ENCODE data around the gene GJA5.

The GJA5 gene

DNA sequence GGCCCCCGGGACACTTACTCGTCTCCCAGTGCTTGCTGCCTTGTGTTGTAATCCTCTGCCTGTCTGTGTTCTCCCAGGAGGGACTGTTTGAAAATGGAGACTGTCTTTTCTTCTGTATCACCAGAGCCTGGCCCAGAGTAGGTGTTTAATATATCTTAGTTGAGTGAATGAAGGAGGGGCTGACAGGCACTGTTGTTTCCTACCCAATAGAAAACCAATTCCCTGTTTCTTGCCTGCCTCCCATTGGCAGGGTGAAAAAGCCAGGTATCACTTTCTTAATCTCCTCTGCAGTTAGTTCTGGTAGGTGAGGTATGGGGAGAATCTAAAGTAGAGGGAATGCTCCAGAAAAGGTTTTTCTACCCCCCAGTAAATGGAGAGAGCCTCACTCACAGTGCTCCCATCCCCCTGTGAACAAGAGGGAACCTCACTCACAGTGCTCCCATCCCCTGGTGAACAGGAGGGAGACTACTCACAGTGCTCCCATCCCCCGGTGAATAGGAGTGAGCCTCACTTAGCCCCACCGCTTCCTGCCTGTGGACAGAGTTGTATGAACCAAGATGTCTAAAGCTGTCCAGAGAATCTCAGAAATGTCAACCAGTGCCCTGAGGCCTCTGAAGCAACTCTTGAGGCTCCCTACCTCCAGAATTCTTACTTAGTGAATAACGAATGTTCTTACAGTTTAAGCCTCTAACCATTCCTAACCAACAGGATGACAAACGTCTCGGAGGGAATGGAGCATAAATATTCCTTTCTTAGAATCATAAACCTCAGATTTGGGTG lies at the start of gene GJA5:
Gene GJA5 (minus strand): TSS at position 122 of the 780 bp plus-strand sequence. CDS start 1,364 bp downstream, outside the sequence.
- H3K4me3 ChIP-seq (ENCODE audit: low read length), result no peak within 1 kb of the TSS
- peak; percentile 49 for DNase-seq (ENCODE audit: low read depth)
- TF ChIP-seq, protein P1, sequence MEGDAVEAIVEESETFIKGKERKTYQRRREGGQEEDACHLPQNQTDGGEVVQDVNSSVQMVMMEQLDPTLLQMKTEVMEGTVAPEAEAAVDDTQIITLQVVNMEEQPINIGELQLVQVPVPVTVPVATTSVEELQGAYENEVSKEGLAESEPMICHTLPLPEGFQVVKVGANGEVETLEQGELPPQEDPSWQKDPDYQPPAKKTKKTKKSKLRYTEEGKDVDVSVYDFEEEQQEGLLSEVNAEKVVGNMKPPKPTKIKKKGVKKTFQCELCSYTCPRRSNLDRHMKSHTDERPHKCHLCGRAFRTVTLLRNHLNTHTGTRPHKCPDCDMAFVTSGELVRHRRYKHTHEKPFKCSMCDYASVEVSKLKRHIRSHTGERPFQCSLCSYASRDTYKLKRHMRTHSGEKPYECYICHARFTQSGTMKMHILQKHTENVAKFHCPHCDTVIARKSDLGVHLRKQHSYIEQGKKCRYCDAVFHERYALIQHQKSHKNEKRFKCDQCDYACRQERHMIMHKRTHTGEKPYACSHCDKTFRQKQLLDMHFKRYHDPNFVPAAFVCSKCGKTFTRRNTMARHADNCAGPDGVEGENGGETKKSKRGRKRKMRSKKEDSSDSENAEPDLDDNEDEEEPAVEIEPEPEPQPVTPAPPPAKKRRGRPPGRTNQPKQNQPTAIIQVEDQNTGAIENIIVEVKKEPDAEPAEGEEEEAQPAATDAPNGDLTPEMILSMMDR (conservative IDR thresholded peaks at IDR 0.05; ENCODE audit: low read length), result no peak

DNA sequence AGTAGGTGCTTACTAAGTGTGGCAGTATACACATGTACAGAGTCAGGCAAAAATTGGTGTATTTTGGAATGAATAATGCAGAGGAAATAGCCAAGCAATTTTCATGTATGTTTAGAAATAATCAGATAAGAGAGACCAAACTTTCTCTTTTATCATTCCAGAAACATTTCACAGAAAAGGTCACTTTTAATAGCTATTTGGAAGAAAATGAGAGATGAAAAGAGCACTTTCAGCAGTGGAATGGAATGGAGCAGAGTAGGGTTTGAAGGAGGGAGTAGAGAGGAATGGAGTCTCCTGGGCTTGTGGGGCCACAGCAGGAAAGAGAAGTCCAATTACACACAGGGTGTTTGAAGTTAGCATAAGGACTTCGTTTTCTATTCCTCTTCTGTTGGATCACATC lies 48.8 kb upstream of the GJA5 start:
- TF ChIP-seq, protein P1 (conservative IDR thresholded peaks at IDR 0.05; ENCODE audit: low read length), result no peak
- H3K4me3 ChIP-seq (ENCODE audit: low read length), result no peak overlapping the region
- DNase-seq (ENCODE audit: low read depth), result no peak

DNA sequence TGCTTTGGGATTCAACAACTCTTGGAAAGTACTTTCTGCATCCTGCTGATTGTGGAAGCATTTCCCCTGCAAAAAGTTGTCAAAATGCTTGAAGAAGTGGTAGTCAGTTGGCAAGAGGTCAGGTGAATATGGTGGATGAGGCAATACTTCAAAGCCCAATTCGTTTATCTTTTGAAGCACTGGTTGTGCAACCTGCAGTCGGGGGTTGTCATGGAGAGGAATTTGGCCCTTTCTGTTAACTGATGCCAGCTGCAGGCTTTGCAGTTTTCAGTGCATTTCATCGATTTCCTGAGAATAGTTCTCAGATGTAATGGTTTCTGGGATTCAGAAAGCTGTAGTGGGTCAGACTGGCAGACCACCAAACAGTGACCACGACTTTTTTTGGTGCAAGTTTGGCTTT lies 47.6 kb upstream of the GJA5 start:
- no peak overlapping the region for H3K4me3 ChIP-seq (ENCODE audit: low read length)
- DNase-seq (ENCODE audit: low read depth), result peak; percentile 9
- TF ChIP-seq, protein P1 (conservative IDR thresholded peaks at IDR 0.05; ENCODE audit: low read length), result no peak

DNA sequence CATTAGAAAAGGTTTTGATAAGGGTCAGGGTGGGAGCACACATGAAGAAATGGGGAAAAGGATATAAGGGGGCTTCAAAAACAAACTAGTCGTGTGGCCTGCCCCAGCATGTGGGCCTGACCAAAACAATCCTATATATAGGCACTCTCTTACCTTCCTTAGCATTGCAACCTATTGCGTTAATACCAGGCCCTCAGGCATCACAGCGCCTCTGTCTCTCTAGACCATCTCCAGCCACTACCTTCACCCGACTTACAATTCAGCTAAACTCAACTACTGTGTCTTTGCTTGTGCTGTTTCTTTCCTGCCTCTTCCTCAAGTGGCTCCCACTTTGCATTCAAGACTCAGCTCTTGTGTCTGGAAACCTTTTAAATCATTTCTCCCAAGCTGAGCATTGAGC lies 47.0 kb upstream of the GJA5 start:
- TF ChIP-seq, protein P1 (conservative IDR thresholded peaks at IDR 0.05; ENCODE audit: low read length), result no peak
- H3K4me3 ChIP-seq (ENCODE audit: low read length), result no peak overlapping the region
- DNase-seq (ENCODE audit: low read depth), result no peak

DNA sequence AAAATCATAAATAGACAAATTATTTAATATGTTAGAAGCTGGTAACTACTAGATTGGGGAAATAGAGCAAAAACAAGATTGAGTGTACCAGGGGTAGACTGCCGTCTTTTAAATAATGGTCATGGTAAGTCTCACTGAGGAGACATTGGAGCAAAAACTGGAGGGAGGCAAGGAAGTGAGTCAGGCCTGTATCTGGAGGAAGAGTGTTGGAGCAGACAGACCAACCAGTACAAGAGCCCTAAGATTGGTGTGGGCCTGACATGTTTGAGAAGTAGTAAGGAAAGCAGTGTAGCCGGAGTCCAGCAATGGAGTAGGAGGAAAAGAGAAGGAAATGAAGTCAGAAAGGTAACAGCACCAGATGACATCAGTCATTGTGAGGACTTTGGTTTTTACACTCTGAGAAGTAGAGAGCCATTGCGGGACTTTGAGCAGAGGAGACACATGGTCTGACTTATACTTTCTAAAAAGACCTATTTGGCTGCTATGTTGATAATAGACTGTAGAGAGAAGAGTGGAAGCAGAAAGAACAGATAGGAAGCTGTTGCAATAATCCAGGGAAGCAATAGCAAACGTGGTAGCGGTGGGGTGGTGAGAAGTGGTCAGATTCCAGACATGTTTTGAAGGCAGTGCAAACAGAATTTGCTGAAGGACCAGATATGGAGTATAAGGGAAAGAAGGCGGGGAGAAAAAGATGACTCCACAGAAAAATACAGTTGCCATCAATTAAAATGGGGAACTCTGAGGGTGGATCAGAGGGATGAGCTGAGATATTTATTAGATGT lies 44.7 kb upstream of the GJA5 start:
- no peak for DNase-seq (ENCODE audit: low read depth)
- TF ChIP-seq, protein P1 (conservative IDR thresholded peaks at IDR 0.05; ENCODE audit: low read length), result no peak

DNA sequence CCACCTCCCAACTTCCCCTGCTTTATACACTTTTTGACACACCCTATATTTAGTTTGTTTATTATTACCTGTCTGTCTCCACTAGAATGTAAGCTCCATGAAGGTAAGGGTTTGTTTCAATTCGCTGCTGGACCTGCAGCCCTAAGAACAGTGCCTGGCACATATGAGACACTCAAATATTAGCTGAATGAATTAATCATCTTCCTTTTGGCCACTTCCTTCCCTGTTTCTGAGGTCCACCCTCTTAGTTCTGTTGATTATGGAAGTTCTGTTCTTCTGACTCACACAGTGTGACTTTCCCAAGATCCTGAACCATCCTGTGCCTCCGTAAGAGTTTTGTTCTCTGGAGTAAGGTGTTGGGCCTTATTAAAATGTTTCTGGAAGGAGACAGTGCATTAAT lies 40.4 kb upstream of the GJA5 start:
- TF ChIP-seq, protein P1 (conservative IDR thresholded peaks at IDR 0.05; ENCODE audit: low read length), result no peak
- DNase-seq (ENCODE audit: low read depth), result no peak
- H3K4me3 ChIP-seq (ENCODE audit: low read length), result no peak overlapping the region

More for the DNA sequence above, 44.7 kb upstream of the GJA5 start:
- no peak overlapping the region for H3K4me3 ChIP-seq (ENCODE audit: low read length)

All from AG10803 (cell line).